Measurements from ENCODE around the gene INAVA. TPM values are rescaled to one million over a fixed set of nuclear protein-coding genes. Genes with fewer than 3 reads are reported as not detected.

The INAVA gene
- total RNA-seq, 5 donors from 2014 or later (not counting 1 experiment from before 2014, with no cell fraction given) = 0.09 to 0.62 (median 0.25) TPM; not detected in 1

DNA sequence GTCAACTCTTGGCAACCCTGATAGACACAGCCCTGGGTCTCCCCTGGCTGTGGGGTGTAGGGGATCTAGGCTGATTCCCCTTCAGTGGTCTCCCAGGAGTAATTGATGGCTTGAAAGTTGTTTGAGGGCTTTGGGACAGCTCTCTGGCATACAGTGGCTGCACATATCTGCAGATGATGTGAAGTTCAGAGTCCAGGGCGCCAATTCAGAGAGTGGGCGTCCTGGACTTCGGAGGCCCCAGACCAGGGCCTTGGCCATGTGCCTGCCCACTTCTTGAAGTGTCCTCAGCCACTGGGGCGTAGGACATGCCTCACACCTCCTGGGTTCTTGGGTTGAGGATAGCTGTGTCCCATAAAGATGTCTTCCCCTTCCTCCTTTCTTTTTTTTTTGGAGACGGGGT lies 2.6 kb downstream of the INAVA start:
- Mint-ChIP-seq H3K9me3 (no peaks in the 10 kb centered on the region), H3K4me1 (peaks cover 0 to 2% (median 1%) of the 10 kb centered on the region in 3 donors), H3K4me3 (no peak overlapping the region), H3K27ac (no peak overlapping the region), H3K36me3 (no peaks in the 10 kb centered on the region), H3K27me3 (peaks cover 20 to 25% of the 10 kb centered on the region in 2 donors)
- CTCF ChIA-PET = no interaction called here
- Histone ChIP-seq H3K4me1 (ENCODE audit: control insufficient read depth in 1 of 2, extremely low read depth in 1 of 2, insufficient read depth in 2 of 2, low read length in 2 of 2) (peaks cover 0 to 3% of the 10 kb centered on the region in 2 experiments), H3K9me3 (no peaks in the 10 kb centered on the region), H3K4me3 (ENCODE audit: control insufficient read depth in 1 of 2, extremely low read depth in 1 of 2, low read length in 1 of 2) (no peak overlapping the region), H3K27me3 (replicated peaks in 1 of 2; ENCODE audit: control insufficient read depth in 2 of 2, extremely low read depth in 1 of 2, insufficient read depth in 2 of 2, low read length in 1 of 2) (peaks cover 5 to 67% of the 10 kb centered on the region in 2 experiments), H3K27ac (ENCODE audit: low read length) (no peak overlapping the region), H3K36me3 (ENCODE audit: control insufficient read depth in 2 of 2, extremely low read depth in 1 of 2, insufficient read depth in 1 of 2, low read length in 1 of 2) (no peaks in the 10 kb centered on the region)
- POLR2A ChIA-PET = no interaction called here
- WGBS (ENCODE audit: insufficient coverage) = 100% methylated on average over 2 of the region's 5 CpGs
- DNase-seq (no peak), ATAC-seq (replicated peaks in 1 of 4) (no peak)

DNA sequence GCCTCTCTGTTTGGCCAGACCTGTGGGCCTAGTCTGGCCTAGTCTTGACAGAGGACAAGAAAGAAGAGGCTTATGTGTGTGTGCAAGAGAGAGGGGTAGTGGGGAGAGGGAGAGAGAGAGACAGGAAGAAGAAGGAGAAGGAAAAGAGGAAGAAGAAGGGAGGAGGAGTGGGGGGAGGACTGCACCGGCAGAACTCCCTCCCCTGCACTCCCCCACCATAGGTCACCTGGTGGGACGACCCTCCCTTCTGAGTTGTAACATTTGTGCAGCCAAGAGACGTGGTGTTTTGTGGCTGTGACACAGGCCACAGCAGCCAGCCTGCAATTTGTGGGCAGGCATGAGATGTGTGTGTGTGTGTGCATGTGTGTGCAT lies 4.3 kb downstream of the INAVA start:
- H3K4me3 ChIP-seq (ENCODE audit: control insufficient read depth in 1 of 2, extremely low read depth in 1 of 2, low read length in 1 of 2) = no peak overlapping the region
- no peak overlapping the region for H3K4me3 Mint-ChIP-seq
- no peaks in the 10 kb centered on the region for H3K36me3 Mint-ChIP-seq
- ChIA-PET CTCF (no interaction called here), POLR2A (no interaction called here)
- H3K9me3 Mint-ChIP-seq = no peaks in the 10 kb centered on the region
- H3K27ac ChIP-seq (ENCODE audit: low read length) = no peak overlapping the region
- no peaks in the 10 kb centered on the region for H3K36me3 ChIP-seq (ENCODE audit: control insufficient read depth in 2 of 2, extremely low read depth in 1 of 2, insufficient read depth in 1 of 2, low read length in 1 of 2)
- ATAC-seq (replicated peaks in 1 of 4) = no peak
- peaks cover 0 to 7% of the 10 kb centered on the region in 2 experiments for H3K4me1 ChIP-seq (ENCODE audit: control insufficient read depth in 1 of 2, extremely low read depth in 1 of 2, insufficient read depth in 2 of 2, low read length in 2 of 2)
- no peaks in the 10 kb centered on the region for H3K9me3 ChIP-seq
- peaks cover 2 to 65% of the 10 kb centered on the region in 2 experiments for H3K27me3 ChIP-seq (replicated peaks in 1 of 2; ENCODE audit: control insufficient read depth in 2 of 2, extremely low read depth in 1 of 2, insufficient read depth in 2 of 2, low read length in 1 of 2)
- peaks cover 5 to 12% of the 10 kb centered on the region in 2 donors for H3K27me3 Mint-ChIP-seq
- no peak for DNase-seq
- peaks cover 0 to 2% (median 0%) of the 10 kb centered on the region in 3 donors for H3K4me1 Mint-ChIP-seq
- 40% methylated on average over 1 of the region's 3 CpGs for WGBS (ENCODE audit: insufficient coverage)
- no peak overlapping the region for H3K27ac Mint-ChIP-seq

DNA sequence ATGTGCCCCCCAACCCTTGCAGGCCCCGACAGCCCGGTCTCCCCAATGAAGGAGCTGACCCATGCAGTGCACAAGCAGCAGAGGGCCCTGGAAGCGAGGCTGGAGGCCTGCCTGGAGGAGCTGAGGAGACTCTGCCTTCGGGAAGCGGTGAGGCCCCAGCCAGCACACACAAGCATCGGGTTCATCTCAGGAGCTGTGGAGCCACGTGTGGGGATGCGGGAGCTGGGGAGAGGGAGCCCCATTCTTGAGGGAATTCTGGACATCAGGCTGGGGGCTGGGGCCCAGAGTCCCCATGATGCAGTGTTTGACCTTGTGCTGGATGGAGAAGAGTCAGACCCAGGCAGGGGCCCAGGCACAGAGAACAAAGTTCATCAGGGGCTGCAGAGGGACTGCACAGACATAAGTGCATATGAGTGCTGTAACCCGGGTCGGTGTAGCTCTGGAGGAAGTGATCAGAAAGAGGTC lies 4.8 kb downstream of the INAVA start:
- ChIA-PET POLR2A (no interaction called here), CTCF (no interaction called here)
- WGBS (ENCODE audit: insufficient coverage) = 95% methylated on average over 10 of the region's 10 CpGs
- Mint-ChIP-seq H3K9me3 (no peaks in the 10 kb centered on the region), H3K4me1 (peaks cover 0 to 5% (median 0%) of the 10 kb centered on the region in 3 donors), H3K27me3 (peaks cover 4 to 9% of the 10 kb centered on the region in 2 donors), H3K27ac (no peak overlapping the region), H3K4me3 (no peak overlapping the region), H3K36me3 (no peaks in the 10 kb centered on the region)
- Histone ChIP-seq H3K9me3 (no peaks in the 10 kb centered on the region), H3K36me3 (ENCODE audit: control insufficient read depth in 2 of 2, extremely low read depth in 1 of 2, insufficient read depth in 1 of 2, low read length in 1 of 2) (no peaks in the 10 kb centered on the region), H3K27me3 (replicated peaks in 1 of 2; ENCODE audit: control insufficient read depth in 2 of 2, extremely low read depth in 1 of 2, insufficient read depth in 2 of 2, low read length in 1 of 2) (peaks cover 1 to 68% of the 10 kb centered on the region in 2 experiments), H3K4me3 (ENCODE audit: control insufficient read depth in 1 of 2, extremely low read depth in 1 of 2, low read length in 1 of 2) (no peak overlapping the region), H3K27ac (ENCODE audit: low read length) (no peak overlapping the region), H3K4me1 (ENCODE audit: control insufficient read depth in 1 of 2, extremely low read depth in 1 of 2, insufficient read depth in 2 of 2, low read length in 2 of 2) (peaks cover 0 to 12% of the 10 kb centered on the region in 2 experiments)
- no peak for ATAC-seq (replicated peaks in 1 of 4)
- no peak for DNase-seq

DNA sequence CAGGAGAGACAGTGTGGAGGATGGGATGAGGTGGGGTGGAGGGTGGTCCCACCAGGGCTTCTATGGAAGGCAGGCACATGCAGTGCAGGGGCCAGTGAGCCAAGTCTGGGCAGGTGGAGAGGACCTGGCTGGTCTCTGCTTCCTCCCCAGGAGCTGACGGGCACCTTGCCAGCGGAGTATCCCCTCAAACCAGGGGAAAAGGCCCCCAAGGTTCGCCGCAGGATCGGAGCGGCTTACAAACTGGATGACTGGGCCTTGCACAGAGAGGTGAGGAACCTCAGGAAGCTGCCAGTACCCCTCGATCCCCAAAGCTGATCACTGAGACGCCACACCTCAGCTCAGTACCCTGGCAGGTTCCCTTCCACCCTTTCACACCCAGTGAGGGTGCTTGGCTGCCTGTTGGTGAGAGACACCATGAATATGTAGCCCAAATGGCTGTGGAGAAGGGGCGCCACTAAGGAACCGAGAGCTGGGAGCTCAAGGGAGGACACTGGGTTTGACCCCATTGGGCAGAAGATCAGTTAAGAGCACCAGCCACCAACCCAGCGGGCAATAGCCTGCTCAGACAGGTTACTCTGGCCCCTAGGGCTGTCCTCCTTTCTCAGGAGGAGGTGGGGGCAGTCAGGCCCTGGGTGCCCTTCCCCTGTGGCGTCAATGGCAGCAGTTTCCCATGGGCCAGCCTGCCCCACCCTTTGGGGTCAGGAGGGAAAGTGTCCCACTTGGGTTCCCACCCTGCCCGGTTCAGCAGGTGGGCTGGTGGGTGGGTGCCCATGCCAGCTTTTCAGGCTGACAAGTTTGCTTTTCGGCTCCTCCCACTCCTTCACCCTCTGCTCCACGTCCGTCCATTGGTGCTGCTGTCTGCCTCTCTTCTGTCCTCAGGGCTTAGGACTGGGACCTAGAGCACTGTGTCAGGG lies 5.5 kb downstream of the INAVA start:
- no peaks in the 10 kb centered on the region for H3K36me3 ChIP-seq (ENCODE audit: control insufficient read depth in 2 of 2, extremely low read depth in 1 of 2, insufficient read depth in 1 of 2, low read length in 1 of 2)
- DNase-seq (no peak), ATAC-seq (replicated peaks in 1 of 4) (no peak)
- peaks cover 0 to 18% of the 10 kb centered on the region in 2 experiments for H3K4me1 ChIP-seq (ENCODE audit: control insufficient read depth in 1 of 2, extremely low read depth in 1 of 2, insufficient read depth in 2 of 2, low read length in 2 of 2)
- Mint-ChIP-seq H3K27ac (no peak overlapping the region), H3K36me3 (no peaks in the 10 kb centered on the region), H3K27me3 (peaks cover 4 to 9% of the 10 kb centered on the region in 2 donors), H3K4me1 (peaks cover 3 to 10% (median 3%) of the 10 kb centered on the region in 3 donors), H3K9me3 (no peaks in the 10 kb centered on the region), H3K4me3 (no peak overlapping the region)
- 96% methylated on average over 11 of the region's 16 CpGs for WGBS (ENCODE audit: insufficient coverage)
- H3K27me3 ChIP-seq (replicated peaks in 1 of 2; ENCODE audit: control insufficient read depth in 2 of 2, extremely low read depth in 1 of 2, insufficient read depth in 2 of 2, low read length in 1 of 2) = peaks cover 0 to 62% of the 10 kb centered on the region in 2 experiments
- POLR2A ChIA-PET = no interaction called here
- H3K4me3 ChIP-seq (ENCODE audit: control insufficient read depth in 1 of 2, extremely low read depth in 1 of 2, low read length in 1 of 2) = no peak overlapping the region
- no peak overlapping the region for H3K27ac ChIP-seq (ENCODE audit: low read length)
- CTCF ChIA-PET = no interaction called here
- no peaks in the 10 kb centered on the region for H3K9me3 ChIP-seq

DNA sequence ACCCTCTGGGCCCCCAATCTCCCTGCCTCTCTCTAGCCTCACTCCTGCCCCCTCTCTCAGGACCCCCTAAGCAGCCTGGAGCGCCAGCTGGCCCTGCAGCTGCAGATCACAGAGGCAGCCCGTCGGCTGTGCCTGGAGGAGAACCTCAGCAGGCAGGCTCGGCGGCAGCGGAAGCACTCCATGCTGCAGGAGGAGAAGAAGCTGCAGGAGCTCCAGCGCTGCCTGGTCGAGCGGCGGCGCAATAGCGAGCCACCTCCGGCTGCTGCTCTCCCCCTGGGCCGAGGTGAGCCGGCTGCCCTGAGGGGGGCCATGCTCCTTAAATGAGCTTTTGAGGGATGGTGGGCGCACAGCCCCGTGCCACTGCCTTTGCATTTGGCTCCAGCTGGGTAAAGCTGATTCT lies 6.2 kb downstream of the INAVA start:
- H3K27ac ChIP-seq (ENCODE audit: low read length) = no peak overlapping the region
- ATAC-seq (replicated peaks in 1 of 4) = no peak
- no peak for DNase-seq
- Mint-ChIP-seq H3K27me3 (peaks cover 4 to 9% of the 10 kb centered on the region in 2 donors), H3K9me3 (no peaks in the 10 kb centered on the region), H3K27ac (no peak overlapping the region), H3K4me3 (no peak overlapping the region), H3K36me3 (no peaks in the 10 kb centered on the region), H3K4me1 (peaks cover 10 to 17% (median 10%) of the 10 kb centered on the region in 3 donors)
- ChIA-PET CTCF (no interaction called here), POLR2A (no interaction called here)
- no peak overlapping the region for H3K4me3 ChIP-seq (ENCODE audit: control insufficient read depth in 1 of 2, extremely low read depth in 1 of 2, low read length in 1 of 2)
- H3K36me3 ChIP-seq (ENCODE audit: control insufficient read depth in 2 of 2, extremely low read depth in 1 of 2, insufficient read depth in 1 of 2, low read length in 1 of 2) = no peaks in the 10 kb centered on the region
- WGBS (ENCODE audit: insufficient coverage) = 92% methylated on average over 7 of the region's 17 CpGs
- peaks cover 0 to 55% of the 10 kb centered on the region in 2 experiments for H3K27me3 ChIP-seq (replicated peaks in 1 of 2; ENCODE audit: control insufficient read depth in 2 of 2, extremely low read depth in 1 of 2, insufficient read depth in 2 of 2, low read length in 1 of 2)
- no peaks in the 10 kb centered on the region for H3K9me3 ChIP-seq
- H3K4me1 ChIP-seq (ENCODE audit: control insufficient read depth in 1 of 2, extremely low read depth in 1 of 2, insufficient read depth in 2 of 2, low read length in 2 of 2) = peaks cover 2 to 23% of the 10 kb centered on the region in 2 experiments

DNA sequence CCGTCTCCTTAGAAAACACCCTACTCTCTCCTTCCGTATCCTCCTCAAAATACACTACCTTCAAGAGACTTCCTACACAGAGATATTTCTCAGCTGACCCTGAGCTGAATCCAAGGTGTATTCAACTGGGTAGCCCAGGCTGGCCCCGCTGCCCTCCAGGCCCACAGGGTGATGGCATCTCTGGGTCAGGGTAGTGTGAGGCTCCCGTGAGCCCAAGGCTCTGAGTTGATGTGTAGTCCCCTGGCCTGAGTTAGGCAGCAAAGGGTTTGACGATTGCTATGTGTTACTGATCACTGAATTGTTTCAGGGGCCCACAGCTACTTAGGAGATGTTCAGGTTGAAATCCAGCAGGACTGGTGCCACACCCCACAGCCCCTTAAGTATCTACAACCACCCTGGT lies 6.7 kb downstream of the INAVA start:
- Histone ChIP-seq H3K27me3 (replicated peaks in 1 of 2; ENCODE audit: control insufficient read depth in 2 of 2, extremely low read depth in 1 of 2, insufficient read depth in 2 of 2, low read length in 1 of 2) (peaks cover 0 to 54% of the 10 kb centered on the region in 2 experiments), H3K9me3 (no peaks in the 10 kb centered on the region), H3K4me1 (ENCODE audit: control insufficient read depth in 1 of 2, extremely low read depth in 1 of 2, insufficient read depth in 2 of 2, low read length in 2 of 2) (peaks cover 3 to 27% of the 10 kb centered on the region in 2 experiments), H3K27ac (ENCODE audit: low read length) (no peak overlapping the region), H3K36me3 (ENCODE audit: control insufficient read depth in 2 of 2, extremely low read depth in 1 of 2, insufficient read depth in 1 of 2, low read length in 1 of 2) (no peaks in the 10 kb centered on the region), H3K4me3 (ENCODE audit: control insufficient read depth in 1 of 2, extremely low read depth in 1 of 2, low read length in 1 of 2) (no peak overlapping the region)
- Mint-ChIP-seq H3K36me3 (no peaks in the 10 kb centered on the region), H3K4me1 (peaks cover 11 to 20% (median 12%) of the 10 kb centered on the region in 3 donors), H3K27ac (no peak overlapping the region), H3K4me3 (no peak overlapping the region), H3K9me3 (no peaks in the 10 kb centered on the region), H3K27me3 (peaks cover 4 to 9% of the 10 kb centered on the region in 2 donors)
- DNase-seq (no peak), ATAC-seq (replicated peaks in 1 of 4) (no peak)
- ChIA-PET POLR2A (interaction anchor here in 1 of 2 donors (1.3 kb wide), 1 partner anchor 13 kb away, joined by 4 read pairs; no protein-coding TSS in a partner anchor), CTCF (interaction anchor here in 1 of 2 donors (0.5 kb wide), 1 partner anchor 25 kb away, joined by 3 read pairs; no protein-coding TSS in a partner anchor)
- WGBS (ENCODE audit: insufficient coverage) = 100% methylated on average over 1 of the region's 5 CpGs
